VCaP (cell line): ENCODE measurements around the gene CTNNAL1.
A peak's percentile ranks its signal among the peaks of the same experiment; 100 is the strongest.

Source experiments
- H3K27ac ChIP-seq: fragments of 450-650 bp; 2 replicates; pipeline ENCODE4 v1.5.1; 2017
- CTCF ChIP-seq: fragments of 450-650 bp; conservative IDR thresholded peaks from 2 replicates; pipeline ENCODE4 v1.5.1; 2017; ENCODE audit warnings: mild to moderate bottlenecking, moderate library complexity

The CTNNAL1 gene

GRCh38 chr9:109003116-109003515, 10.2 kb downstream of the CTNNAL1 start:
- H3K27ac ChIP-seq, result no peak overlapping the region
- TF ChIP-seq CTCF, result no peak

- no peak for TF ChIP-seq CTCF
- no peak overlapping the region for H3K27ac ChIP-seq
Observed at GRCh38 chr9:109002141-109002540, 11.2 kb downstream of the CTNNAL1 start.

- no peak overlapping the region for H3K27ac ChIP-seq
- TF ChIP-seq CTCF, result no peak
Observed at GRCh38 chr9:109001275-109001676, 12.0 kb downstream of the CTNNAL1 start.

GRCh38 chr9:108997112-108997511, 16.2 kb downstream of the CTNNAL1 start:
- no peak for TF ChIP-seq CTCF
- H3K27ac ChIP-seq, result peak overlapping the region; percentile 69

GRCh38 chr9:108996643-108997042, 16.7 kb downstream of the CTNNAL1 start:
- H3K27ac ChIP-seq, result peak overlapping the region; percentile 69
- no peak for TF ChIP-seq CTCF

GRCh38 chr9:108994695-108995094, 18.6 kb downstream of the CTNNAL1 start:
- no peak for TF ChIP-seq CTCF
- peak overlapping the region; percentile 69 for H3K27ac ChIP-seq

GRCh38 chr9:108991479-108991878, 21.8 kb downstream of the CTNNAL1 start:
- peak overlapping the region; percentile 69 for H3K27ac ChIP-seq
- no peak for TF ChIP-seq CTCF

- no peak overlapping the region for H3K27ac ChIP-seq
- TF ChIP-seq CTCF, result no peak
Observed at GRCh38 chr9:108983885-108984284, 29.4 kb downstream of the CTNNAL1 start.
